Fibroblast of lung (primary cell): ENCODE measurements around the gene TROAP.

ENCODE experiments used
- CTCF ChIP-seq, 2 donors: IDR thresholded peaks in 1 of 2; conservative IDR thresholded peaks in 1 of 2; 1 replicate in 1 of 2; 2 replicates in 1 of 2; pipeline ENCODE4 v1.5.1; 2011 to 2012; ENCODE audit warnings: low read length in 2 of 2, control low read depth in 1 of 2, inconsistent platforms in 1 of 2, low read depth in 1 of 2, mild to moderate bottlenecking in 1 of 2
- EZH2 ChIP-seq: IDR thresholded peaks from 2 replicates; pipeline ENCODE4 v1.5.1; 2012; ENCODE audit warnings: low read length, control low read depth, mild to moderate bottlenecking; ENCODE audit errors: missing control alignments

- TF ChIP-seq CTCF (conservative IDR thresholded peaks at IDR 0.05 in 1 of 2, IDR thresholded peaks at IDR 0.05 in 1 of 2; ENCODE audit: low read depth in 1 of 2, low read length in 2 of 2) = no peak
- TF ChIP-seq EZH2 = no peak
These were observed 11.6 kb downstream of the TROAP start for GRCh38 chr12:49334681-49335080.
